ENCODE data around the gene ALPI.

ALPI gene

GRCh38 chr2:232465061-232465460 is 9.1 kb downstream of the ALPI start:
- no peak for DNase-seq

GRCh38 chr2:232466221-232466620 is 10.3 kb downstream of the ALPI start:
- DNase-seq: no peak

GRCh38 chr2:232473467-232473890 is 17.5 kb downstream of the ALPI start:
- no peak for DNase-seq

- DNase-seq: no peak
Measured at GRCh38 chr2:232476045-232476444, 20.1 kb downstream of the ALPI start.

- no peak for DNase-seq
Measured at GRCh38 chr2:232476791-232477190, 20.8 kb downstream of the ALPI start.

GRCh38 chr2:232477751-232478510 is 22.0 kb downstream of the ALPI start:
- DNase-seq: no peak

GRCh38 chr2:232478571-232479340 is 22.8 kb downstream of the ALPI start:
- no peak for DNase-seq

- no peak for DNase-seq
Measured at GRCh38 chr2:232479341-232480200, 23.6 kb downstream of the ALPI start.

GRCh38 chr2:232480201-232481190 is 24.5 kb downstream of the ALPI start:
- no peak for DNase-seq

GRCh38 chr2:232481322-232482140 is 25.6 kb downstream of the ALPI start:
- DNase-seq: no peak

- no peak for DNase-seq
Measured at GRCh38 chr2:232482301-232483238, 26.6 kb downstream of the ALPI start.

- DNase-seq: no peak
Measured at GRCh38 chr2:232483311-232483922, 27.5 kb downstream of the ALPI start.

GRCh38 chr2:232483923-232484627 is 28.1 kb downstream of the ALPI start:
- no peak for DNase-seq

- DNase-seq: no peak
Measured at GRCh38 chr2:232484628-232485347, 28.8 kb downstream of the ALPI start.

GRCh38 chr2:232485348-232485756 is 29.4 kb downstream of the ALPI start:
- no peak for DNase-seq

GRCh38 chr2:232485757-232486557 is 30.0 kb downstream of the ALPI start:
- no peak for DNase-seq
